Measurements from ENCODE around the gene ROR2.

DNA sequence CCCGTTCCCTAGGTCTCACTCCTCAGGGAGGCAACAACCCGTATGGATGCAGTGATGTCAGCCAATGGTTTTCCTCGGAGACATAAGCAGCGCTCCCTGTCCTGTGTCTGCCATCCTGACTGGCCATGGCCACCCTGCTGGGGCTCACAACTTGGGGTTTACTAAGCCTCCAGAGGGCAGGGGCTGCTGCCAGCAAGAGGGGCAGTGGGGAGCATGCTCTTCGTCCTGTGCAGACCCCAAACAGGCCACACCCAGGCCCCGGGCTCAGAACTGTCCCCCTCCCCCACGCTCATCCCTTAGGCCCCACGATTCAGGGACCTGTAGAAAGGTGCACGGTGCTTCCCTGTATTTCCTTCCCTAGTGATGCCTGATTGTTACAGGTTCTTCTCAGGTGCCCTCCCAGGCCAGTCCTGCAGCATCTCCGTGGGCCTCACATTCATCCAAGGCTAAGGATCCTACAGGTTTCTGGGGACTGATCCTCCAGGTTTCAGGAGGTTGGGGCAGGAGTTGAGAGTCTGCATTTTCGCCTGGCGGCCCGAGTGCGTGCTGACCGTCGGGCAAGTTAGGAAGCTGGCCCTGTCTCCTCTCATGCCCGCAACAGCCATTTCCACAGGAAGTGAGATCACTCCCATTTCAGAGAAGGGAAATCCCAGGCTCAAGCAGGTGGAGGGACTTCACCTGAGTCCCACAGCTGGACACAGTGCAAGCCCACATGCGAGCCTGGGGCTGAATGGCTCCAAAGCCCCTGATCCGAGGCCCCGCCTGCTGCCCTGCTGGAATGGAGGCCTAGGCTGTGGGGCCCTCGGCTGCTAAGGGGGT is 217.6 kb downstream of the ROR2 start:
- TF ChIP-seq, protein P1, sequence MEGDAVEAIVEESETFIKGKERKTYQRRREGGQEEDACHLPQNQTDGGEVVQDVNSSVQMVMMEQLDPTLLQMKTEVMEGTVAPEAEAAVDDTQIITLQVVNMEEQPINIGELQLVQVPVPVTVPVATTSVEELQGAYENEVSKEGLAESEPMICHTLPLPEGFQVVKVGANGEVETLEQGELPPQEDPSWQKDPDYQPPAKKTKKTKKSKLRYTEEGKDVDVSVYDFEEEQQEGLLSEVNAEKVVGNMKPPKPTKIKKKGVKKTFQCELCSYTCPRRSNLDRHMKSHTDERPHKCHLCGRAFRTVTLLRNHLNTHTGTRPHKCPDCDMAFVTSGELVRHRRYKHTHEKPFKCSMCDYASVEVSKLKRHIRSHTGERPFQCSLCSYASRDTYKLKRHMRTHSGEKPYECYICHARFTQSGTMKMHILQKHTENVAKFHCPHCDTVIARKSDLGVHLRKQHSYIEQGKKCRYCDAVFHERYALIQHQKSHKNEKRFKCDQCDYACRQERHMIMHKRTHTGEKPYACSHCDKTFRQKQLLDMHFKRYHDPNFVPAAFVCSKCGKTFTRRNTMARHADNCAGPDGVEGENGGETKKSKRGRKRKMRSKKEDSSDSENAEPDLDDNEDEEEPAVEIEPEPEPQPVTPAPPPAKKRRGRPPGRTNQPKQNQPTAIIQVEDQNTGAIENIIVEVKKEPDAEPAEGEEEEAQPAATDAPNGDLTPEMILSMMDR (IDR thresholded peaks at IDR 0.05; ENCODE audit: low read depth, low read length, missing input control) = no peak
- TF ChIP-seq RAD21 (IDR thresholded peaks at IDR 0.05) (no peak), RXRA (IDR thresholded peaks at IDR 0.05) (no peak), SP1 (IDR thresholded peaks at IDR 0.05) (no peak), YY1 (IDR thresholded peaks at IDR 0.05) (no peak), TAF1 (conservative IDR thresholded peaks at IDR 0.05) (no peak), GABPA (IDR thresholded peaks at IDR 0.05 in 1 of 2, conservative IDR thresholded peaks at IDR 0.05 in 1 of 2) (no peak), JUND (IDR thresholded peaks at IDR 0.05) (no peak), HNF4A (conservative IDR thresholded peaks at IDR 0.05) (no peak), EGR1 (IDR thresholded peaks at IDR 0.05; ENCODE audit: low read depth in 2 of 2) (no peak)
- TF ChIP-seq, protein P2, sequence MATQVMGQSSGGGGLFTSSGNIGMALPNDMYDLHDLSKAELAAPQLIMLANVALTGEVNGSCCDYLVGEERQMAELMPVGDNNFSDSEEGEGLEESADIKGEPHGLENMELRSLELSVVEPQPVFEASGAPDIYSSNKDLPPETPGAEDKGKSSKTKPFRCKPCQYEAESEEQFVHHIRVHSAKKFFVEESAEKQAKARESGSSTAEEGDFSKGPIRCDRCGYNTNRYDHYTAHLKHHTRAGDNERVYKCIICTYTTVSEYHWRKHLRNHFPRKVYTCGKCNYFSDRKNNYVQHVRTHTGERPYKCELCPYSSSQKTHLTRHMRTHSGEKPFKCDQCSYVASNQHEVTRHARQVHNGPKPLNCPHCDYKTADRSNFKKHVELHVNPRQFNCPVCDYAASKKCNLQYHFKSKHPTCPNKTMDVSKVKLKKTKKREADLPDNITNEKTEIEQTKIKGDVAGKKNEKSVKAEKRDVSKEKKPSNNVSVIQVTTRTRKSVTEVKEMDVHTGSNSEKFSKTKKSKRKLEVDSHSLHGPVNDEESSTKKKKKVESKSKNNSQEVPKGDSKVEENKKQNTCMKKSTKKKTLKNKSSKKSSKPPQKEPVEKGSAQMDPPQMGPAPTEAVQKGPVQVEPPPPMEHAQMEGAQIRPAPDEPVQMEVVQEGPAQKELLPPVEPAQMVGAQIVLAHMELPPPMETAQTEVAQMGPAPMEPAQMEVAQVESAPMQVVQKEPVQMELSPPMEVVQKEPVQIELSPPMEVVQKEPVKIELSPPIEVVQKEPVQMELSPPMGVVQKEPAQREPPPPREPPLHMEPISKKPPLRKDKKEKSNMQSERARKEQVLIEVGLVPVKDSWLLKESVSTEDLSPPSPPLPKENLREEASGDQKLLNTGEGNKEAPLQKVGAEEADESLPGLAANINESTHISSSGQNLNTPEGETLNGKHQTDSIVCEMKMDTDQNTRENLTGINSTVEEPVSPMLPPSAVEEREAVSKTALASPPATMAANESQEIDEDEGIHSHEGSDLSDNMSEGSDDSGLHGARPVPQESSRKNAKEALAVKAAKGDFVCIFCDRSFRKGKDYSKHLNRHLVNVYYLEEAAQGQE (IDR thresholded peaks at IDR 0.05) = no peak
- TF ChIP-seq, protein P3, sequence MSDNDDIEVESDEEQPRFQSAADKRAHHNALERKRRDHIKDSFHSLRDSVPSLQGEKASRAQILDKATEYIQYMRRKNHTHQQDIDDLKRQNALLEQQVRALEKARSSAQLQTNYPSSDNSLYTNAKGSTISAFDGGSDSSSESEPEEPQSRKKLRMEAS (IDR thresholded peaks at IDR 0.05) = no peak
- TF ChIP-seq, protein P4, sequence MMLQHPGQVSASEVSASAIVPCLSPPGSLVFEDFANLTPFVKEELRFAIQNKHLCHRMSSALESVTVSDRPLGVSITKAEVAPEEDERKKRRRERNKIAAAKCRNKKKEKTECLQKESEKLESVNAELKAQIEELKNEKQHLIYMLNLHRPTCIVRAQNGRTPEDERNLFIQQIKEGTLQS (IDR thresholded peaks at IDR 0.05) = no peak
- TF ChIP-seq, protein P5, sequence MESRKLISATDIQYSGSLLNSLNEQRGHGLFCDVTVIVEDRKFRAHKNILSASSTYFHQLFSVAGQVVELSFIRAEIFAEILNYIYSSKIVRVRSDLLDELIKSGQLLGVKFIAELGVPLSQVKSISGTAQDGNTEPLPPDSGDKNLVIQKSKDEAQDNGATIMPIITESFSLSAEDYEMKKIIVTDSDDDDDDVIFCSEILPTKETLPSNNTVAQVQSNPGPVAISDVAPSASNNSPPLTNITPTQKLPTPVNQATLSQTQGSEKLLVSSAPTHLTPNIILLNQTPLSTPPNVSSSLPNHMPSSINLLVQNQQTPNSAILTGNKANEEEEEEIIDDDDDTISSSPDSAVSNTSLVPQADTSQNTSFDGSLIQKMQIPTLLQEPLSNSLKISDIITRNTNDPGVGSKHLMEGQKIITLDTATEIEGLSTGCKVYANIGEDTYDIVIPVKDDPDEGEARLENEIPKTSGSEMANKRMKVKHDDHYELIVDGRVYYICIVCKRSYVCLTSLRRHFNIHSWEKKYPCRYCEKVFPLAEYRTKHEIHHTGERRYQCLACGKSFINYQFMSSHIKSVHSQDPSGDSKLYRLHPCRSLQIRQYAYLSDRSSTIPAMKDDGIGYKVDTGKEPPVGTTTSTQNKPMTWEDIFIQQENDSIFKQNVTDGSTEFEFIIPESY (IDR thresholded peaks at IDR 0.05) = no peak

All from liver (tissue), 3 donors.